Stimulated activated CD4-positive, alpha-beta T cell treated with anti-CD3 and anti-CD28 coated beads, Interleukin-4, amount 100 ng/mL, for 48 hours (primary cell): Measurements from ENCODE around the gene ZMYND8.
"Not testable (repeated sequence)": the region's sequence is repeated elsewhere in the genome, so short reads cannot be mapped to it uniquely, and the experiment has no call there.

ENCODE experiments used
- DNase-seq, 2 donors: peaks; one replicate each; pipeline ENCODE4 v3.0.0-alpha.2; 2020; ENCODE audit warnings: low read depth in 2 of 2

ZMYND8 gene

DNA sequence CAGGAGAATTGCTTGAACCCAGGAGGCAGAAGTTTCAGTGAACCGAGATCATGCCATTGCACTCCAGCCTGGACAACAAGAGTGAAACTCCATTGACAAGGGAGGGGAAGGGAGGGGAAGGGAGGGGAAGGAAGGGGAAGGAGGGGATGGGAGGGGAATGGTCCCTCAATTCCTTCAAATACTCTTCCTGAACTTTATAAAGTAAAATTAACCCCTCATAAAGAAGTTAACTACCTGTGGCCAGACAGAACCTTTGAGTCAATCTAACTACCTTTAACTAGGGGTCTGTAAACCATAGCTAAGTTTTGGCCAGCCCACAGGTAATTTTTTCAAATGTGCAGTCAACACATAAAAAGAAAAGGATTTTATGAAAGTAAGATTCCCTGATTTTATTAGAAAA lies 131.0 kb downstream of the ZMYND8 start:
- DNase-seq, result no peak

DNA sequence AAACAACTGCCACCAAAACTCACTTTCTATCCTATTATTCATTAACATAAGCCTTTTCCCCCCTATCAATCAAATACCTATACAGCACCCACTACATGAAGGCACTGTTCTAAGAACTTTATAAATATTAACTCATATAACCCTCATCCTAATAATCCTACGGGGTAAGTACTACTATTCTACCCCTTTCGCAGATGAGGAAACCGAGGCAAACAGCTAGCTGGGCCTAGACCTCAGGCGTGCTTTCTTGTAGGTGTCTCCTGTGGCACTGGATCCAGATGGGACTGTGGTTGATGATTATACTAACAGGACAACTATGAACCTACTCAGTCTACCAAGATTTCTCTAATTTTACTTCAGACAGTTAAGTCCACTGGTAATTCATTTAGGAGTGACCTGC lies 131.6 kb downstream of the ZMYND8 start:
- no peak for DNase-seq

DNA sequence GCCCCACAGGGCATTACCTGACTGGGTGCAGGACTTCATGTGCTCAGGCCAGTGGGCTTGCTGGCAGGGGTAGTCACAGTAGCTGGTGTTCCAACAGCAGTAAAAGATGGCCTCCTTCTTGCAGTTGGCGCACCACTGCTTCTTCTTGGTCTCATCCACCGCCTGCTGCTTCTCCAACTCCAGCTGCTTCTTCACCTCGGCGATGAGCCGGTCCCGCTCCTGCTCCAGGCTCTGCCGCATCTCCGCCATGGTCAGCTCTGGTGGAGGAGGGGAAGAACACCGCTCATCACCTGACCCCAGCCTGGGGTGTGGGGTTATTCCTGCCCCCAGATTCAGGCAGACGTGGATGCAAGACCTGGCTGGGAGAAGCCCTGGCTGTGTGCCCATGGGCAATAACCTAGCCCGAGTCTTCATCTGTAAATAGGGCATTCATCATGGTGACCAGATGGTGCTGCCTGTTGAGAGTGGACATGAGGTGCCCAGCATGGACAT lies 132.2 kb downstream of the ZMYND8 start:
- DNase-seq, result no peak

DNA sequence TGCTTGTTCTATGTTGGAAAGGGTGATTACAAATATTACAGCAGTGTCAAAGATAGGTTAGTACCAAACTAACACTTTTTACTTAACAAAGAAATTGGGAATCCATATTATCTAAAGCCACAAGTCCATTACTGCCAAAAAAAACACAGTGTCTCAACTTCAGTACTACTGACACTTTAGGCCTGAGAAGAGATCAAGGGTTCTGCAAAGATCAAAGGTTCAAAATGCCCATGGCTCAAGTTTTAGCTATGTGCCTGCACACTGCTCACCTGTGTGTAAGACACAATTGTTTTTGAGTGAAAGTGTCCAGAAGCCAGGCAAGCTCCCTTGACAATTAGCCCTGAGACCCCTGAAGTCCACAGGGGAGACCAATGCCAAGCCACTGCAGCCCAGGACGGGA lies 132.6 kb downstream of the ZMYND8 start:
- DNase-seq, result no peak

DNA sequence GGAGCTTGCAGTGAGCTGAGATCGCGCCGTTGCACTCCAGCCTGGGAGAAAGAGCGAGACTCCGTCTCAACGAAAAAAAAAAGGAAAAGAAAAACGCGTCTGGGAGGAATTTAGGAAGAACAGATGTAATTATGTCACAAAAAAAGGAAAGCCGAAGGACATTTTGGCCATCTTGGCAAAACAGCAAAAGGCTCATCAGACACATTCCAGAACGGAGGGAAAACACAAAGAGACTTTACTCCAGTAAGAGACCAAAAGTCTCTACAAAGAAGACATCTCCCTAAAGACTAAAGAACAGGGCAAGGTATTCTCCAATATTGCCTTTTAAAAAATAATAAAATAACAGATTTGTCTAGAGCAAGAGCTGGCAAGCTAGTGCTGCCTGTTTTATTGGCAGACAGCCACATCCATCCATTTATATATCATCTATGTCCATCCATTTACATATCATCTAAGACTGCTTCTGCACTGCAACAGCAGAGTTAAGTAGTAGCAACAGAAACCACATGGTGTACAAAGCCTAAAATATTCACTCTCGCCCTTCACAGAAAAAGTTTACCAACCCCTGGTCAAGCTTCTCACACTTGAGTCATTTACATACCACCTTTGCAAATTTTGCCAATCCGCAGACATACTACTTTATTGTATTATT lies 133.9 kb downstream of the ZMYND8 start:
- DNase-seq, result no peak

DNA sequence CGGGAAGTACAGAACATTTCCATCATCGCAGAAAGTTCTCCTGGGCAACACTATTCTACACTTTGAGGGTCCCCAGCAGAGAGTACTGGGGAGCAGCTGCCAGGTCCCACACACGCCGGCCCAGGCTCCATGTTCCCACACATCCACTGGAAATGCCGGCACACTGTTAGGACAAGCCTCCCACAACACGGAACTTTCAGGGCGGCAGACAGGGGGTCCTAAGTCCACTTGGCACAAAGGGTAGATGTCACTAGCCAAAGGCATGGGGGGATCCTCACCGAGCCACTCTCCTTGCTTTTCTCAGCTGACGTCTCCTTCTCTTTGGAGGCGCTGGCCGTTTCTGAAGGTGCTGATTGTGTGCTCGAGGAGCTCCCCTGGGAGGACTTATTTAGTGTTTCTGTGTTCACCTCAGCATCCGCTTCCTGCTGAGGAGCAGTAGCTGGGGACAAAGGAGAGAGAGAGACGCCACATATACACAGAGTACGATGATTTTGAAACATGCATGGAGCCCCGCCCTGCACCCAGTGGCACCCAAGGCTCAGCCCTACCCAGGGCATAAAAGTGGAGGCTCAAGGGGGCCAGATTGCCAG lies 135.4 kb downstream of the ZMYND8 start:
- no peak for DNase-seq

DNA sequence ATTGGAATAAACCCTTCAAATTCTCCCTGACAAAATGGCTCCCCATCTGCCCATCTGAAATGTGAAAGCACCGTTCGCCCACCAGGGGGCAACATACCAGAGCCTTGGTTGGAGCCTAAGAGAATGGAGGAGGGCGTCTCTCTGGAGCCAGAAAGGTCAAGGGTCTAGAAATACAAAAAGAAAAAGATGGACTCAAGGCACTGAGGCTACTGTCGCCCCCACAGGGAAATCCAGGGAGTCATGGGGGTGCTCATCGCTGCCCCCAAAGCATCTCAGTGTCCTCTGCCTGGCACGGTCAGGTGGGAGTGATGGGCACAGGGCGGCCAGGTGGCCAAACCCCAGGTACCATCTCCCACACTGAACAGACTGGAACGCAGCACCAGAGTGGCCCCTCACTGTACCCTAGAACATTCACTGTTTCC lies 136.3 kb downstream of the ZMYND8 start:
- DNase-seq, result peak; percentile 37 to 45

DNA sequence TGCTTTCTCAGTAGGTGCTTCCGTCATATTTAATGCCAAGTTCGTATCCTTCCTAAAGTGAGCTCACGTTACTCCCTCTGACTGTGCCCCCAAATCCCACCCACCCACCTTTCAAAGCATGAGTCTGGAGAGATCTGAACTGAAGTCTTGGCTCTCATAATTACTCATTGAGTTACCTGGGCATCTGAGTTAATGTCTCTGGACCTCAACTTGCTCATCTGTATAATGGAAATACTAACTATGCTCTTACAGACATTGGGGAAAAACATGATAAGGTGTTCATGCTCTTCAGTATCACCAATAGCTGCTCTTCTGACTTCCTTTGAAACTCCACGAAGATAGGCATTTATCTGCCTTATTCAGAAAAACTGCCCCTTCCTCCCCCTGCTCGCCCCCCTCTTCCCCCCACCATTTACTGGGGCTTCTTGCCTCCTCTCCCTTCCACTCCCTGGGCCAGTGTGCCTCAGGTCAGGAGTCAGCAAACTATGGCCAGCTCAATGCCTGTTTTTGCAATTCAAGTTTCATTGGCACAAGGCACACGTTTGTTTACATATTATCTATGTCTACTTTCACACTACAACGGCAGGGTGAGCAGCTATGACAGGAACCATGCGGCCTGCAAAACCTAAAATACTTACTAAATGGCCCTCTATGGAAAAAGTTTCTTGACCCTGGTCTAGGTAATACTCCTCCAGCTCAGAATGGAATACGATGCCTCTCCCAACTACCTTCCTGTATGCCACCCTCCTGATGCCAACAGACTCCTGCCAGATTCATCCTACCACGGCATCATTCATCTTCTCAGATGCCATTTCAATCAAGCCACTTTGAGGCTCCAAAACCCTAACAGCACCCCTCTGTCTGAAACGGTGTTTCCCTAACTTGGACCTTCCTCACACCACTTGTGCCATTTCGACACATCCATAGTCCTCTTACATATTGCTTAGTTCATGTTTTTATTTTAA lies 138.7 kb downstream of the ZMYND8 start:
- no peak for DNase-seq

DNA sequence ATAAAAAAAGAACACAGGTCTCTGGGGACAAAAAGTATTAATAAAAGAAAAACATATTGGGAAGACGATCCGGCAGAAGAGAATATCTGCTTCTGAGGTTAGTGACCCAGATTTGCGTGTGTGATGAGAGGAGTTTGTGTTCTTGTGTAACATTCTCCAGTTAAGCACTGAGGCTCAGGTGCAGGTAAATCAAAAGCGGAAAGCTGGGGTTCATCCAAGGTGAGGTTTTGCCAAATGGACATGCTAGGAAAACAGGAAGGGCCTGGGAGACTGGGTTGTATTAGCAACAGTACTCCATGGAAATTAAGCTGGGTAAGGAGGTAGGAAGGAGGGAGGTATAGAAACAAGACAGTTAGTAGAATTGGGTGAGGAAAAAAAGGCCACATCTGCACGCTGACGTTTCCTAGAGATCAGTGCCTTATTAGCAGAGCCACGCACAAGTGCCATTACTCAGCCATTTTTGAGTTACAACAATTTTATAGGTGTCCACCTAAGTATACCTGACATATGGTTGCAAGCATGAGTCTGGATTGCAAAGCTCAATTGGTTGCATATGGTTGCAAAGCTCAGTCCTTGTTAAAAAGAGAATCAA lies 139.6 kb downstream of the ZMYND8 start:
- no peak for DNase-seq

DNA sequence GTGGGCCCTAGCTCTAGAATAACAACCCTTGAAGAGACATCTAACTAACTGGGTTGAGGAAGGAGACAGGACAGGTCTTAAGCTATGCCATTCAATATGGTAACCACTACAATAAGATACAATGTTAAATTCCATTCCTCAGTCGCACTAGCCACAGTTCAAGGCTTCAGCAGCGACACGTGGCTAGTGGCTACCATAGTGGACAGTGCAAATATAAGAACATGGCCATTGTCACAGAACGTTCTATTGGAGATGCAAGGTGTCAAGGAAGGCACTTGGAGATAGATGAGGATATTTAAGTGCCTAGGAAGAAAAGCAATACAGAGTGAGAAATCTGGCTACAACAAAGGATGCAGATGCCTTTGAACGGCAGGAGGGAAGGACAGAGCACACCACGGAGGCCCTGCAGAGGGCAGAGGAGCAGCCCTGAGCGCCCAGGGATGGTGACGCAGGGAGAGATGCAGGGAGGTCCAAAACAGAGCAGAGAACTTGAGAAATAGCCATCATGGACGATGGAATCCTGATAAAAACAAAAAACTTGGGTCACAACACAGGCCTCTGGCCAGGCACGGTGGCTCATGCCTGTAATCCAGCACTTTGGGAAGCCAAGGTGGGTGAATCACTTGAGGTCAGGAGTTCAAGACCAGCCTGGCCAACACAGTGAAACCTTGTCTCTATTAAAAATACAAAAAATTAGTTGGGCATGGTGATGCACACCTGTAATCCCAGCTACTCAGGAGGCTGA lies 140.7 kb downstream of the ZMYND8 start:
- no peak for DNase-seq

DNA sequence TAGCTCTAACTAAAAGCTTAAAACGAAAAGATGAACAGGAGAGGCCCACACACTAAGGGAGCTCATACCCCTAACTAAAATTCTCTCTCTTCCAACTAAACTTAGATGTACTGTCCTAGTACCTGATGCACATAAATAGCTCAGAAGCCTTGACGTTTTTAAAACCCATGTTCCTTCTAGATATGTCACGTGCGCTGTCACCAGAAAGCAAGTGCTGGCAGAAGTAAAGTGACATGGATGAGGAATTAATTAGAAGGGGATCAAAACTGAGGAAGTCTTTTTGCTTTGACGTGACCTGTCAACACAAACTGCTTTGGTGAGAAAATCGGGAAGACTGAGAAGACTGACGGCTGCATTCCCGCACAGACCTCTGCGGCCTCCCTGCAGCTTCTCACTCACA lies 142.5 kb downstream of the ZMYND8 start:
- no peak for DNase-seq

DNA sequence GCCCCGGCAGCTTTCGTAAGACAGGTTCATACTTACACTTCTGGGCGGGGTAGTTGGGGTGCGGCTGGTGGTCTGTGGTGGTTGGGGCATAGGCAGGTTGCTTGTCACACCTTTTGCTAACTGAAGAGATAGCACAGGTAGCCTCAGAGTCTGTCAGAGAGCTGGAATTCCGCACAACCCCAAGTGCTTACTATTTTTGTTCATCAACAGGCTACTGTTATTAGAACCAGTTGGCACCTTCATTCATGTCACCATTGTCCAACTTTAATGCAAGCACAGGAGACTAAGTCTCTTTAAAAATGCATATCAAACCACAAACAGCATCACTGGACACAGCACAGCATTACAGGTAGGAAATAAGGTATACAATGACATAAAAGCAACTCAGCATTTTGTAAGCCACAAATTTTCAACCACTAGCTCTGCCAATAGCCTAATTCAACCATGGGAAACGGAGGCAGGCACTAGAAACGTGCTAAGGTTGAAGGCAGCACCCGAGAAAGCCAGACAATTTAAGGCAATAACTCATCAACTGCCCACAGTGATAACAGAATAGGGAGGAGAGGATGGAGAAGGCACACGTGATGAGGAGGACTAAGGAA lies 143.8 kb downstream of the ZMYND8 start:
- DNase-seq, result no peak

DNA sequence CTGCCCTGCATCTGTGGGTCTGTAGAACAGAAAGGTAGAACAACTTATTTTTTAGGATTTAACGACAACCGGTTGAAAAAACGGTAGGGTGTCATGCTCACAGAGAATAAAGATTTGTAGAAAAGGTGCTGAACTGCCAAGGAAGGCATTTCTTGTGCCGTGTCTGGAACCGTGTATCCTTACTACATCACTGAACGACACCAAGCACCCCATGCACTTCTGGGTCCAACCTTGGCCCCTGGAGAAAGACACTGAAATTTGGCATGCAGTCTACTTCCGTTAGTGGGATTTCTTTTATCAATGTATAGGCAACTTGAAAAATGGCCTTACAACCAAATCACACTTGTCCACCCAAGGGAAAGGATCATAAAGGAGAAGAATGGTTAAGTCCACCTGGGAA lies 145.5 kb downstream of the ZMYND8 start:
- DNase-seq, result no peak

DNA sequence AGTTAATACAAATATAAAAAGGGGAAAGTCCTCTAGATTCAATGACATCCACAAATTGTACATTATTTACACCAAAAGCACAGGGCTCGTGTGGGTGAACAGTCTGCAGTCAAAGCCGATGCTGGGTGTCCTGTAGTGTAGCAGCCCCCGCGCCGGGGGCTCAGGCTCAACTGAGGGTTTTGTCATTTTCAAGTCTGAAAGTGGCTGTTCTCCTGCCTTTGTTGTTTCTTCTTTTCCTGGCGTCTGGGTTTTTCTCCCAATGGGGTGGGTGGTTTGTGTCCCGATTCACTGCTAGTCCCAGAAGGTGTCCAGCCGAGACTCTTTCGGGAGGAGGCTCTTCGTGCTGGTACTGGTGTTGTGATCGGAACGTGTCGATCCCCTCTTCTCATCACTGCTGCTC lies 146.0 kb downstream of the ZMYND8 start:
- no peak for DNase-seq

DNA sequence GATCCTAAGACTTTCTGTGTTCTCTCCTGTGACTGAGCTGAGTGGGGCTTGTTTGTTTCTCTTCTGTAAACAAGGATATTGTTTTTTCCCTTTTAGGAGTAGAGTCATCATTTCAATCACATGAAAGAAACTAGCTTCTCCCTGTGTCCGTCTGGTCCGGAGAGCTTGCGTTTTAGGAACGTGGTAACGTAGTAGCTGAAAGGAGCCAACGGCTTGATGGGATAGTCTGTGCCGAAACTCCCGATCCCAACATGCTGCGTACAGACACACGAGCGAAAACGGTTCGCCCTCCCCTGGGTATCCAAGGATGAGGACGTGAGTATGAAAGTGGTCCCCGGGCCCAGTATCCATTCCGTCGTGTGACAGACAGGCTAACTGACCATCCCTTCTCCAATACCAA lies 146.5 kb downstream of the ZMYND8 start:
- no peak for DNase-seq

DNA sequence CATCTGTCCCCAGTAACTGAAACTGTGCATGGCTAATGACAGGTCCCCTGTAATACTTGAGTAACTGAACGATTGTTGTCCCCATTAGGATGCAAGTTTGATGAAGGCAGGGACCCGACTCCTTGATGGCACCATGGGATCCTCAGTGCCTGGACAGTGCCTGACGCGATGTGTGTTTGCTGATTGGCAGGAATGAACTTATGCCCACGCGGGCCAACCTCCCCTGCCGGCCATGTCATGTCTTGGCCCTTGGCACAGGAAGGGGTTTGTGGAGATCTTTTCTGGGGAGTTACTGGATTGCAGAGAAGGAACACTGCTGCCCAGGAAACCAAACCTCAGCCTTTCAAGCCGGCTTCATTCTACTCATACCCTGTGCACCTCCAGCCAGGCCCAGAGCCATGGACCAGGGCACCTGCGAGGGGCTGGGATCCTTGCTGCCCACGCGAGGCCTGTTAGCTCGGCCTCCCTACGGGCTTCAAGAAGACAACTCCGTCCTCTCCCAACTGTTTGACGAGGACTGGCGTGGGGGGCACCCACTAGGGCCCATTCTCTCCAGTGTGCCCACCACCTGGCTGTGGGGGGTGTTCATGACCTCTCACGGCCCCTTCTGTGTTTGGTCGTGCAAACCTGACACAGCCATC lies 147.8 kb downstream of the ZMYND8 start:
- no peak for DNase-seq

DNA sequence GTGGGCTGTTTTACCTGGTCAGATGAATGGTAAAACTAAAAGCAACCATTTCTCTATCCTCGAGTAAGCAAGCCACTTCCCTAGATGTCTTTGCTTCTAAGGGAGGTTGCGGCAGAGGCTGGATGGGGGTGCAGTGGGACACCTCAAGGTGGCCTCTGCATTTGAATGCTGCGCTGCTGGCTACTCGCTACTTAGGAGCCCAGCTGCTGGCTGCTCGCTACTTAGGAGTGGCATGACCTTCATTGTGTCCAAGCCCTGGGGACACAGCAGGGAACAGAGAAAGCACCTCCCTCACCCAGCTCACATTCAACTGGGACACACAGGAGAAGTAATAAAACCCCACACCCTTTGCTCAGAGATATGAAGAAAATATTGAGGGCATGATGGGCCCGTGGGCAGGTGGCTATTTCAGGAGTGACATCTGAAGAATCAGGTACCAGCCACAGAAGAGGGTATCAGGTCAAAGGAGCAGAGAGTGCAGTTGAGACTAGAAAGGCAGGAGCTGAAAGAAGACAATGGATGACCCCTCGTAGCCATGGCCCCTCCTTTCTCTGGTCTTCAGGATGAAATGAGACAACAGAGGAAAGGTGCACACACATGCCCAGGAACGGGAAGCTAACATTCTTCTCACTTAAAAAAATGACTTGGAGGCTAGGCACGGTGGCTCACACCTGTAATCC lies 149.4 kb downstream of the ZMYND8 start:
- no peak for DNase-seq

DNA sequence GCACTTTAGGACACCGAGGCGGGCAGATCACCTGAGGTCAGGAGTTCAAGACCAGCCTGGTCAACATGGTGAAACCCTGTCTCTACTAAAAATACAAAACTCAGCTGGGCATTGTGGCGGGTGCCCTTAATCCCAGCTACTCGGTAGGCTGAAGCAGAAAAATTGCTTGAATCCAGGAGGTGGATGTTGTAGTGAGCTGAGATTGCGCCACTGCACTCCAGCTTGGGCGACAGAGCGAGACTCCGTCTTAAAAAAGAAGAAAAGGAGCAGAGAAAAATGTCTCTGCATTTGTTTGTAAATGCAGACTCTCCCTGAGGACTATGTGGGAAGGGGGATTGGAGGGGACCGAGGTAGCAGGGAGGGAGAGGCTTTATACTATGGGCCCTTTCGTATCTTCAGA lies 149.9 kb downstream of the ZMYND8 start:
- DNase-seq, result not testable (repeated sequence)

DNA sequence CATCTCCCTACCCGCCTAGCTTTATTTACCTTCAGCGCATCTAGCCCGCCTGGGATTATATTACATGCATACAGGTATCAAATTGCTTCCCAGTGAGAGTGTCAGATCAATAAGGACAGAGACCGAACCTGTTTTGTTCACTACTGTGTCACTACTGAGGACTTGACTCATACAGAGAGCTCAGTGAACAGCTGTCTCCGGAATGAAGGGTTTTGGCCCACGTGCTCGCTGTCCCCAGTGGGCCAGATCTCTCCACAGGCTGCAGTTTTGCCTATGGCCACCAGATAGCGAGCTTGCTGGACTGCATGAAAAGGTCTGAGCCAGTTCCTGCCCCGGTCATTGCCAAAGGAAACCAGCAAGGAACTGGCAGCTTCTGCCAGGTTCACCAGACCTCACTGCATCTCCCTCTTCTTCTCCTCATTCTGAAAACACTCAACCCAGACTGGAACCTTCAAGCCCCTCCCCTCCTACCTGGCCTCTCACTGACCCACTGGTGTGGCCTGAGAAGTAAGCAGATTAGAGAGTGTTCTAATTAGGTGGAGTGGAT lies 150.8 kb downstream of the ZMYND8 start:
- DNase-seq, result no peak

DNA sequence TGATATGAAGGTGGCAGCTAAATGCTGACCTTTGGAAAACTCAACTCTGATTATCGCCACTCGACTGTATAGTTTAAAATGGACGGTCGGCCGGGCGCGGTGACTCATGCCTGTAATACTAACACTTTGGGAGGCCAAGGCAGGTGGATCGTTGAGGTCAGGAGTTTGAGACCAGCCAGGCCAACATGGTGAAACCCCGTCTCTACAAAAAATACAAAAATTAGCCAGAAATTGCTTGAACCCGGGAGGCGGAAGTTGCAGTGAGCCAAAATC lies 151.7 kb downstream of the ZMYND8 start:
- DNase-seq, result not testable (repeated sequence)
